G401.6 (cell line): ENCODE data around the gene CIT.

Experiments used
- FAIRE-seq: peaks from 2 replicates; lab custom pipeline; 2012; peaks lifted over from hg19 to GRCh38; lab: Jason Lieb, UNC

Gene CIT

DNA sequence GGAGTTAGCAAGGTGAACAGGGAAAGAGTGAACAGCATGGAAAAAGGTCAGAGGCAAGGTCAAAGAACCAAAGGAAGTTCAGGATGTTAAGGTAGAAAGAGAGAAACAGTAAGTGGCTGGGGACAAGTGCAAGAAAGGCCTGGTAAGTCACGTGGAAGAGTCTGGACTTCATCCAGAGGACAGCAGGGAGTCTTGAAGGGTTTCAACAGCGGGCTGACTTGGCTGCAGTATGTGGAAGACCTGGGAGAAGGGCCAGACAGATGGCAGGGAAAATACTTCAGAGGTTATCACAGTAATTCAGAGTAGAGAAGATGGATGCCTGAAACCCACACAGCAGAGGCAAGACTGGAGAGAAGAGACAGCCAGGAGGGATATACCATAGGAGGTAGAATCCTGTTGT lies 34.0 kb downstream of the CIT start:
- FAIRE-seq = no peak

DNA sequence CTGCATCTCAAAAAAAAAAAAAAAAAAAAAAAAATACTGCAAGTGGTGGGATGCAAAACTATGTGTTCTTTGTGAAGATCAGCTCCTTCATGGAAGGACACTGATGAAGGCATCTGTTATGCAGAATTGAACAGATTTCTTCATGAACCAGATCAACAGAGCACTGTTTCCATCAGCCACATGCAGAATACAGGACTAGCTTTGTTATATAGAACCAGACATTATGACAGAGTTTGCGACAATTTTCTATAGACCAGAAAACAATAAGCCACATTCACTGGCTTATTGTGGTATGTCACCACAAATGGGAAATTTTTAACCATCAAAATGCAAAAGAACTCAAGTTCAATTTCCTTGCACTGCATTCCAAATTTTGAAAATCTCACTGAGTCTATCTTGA lies 34.7 kb downstream of the CIT start:
- FAIRE-seq = no peak

DNA sequence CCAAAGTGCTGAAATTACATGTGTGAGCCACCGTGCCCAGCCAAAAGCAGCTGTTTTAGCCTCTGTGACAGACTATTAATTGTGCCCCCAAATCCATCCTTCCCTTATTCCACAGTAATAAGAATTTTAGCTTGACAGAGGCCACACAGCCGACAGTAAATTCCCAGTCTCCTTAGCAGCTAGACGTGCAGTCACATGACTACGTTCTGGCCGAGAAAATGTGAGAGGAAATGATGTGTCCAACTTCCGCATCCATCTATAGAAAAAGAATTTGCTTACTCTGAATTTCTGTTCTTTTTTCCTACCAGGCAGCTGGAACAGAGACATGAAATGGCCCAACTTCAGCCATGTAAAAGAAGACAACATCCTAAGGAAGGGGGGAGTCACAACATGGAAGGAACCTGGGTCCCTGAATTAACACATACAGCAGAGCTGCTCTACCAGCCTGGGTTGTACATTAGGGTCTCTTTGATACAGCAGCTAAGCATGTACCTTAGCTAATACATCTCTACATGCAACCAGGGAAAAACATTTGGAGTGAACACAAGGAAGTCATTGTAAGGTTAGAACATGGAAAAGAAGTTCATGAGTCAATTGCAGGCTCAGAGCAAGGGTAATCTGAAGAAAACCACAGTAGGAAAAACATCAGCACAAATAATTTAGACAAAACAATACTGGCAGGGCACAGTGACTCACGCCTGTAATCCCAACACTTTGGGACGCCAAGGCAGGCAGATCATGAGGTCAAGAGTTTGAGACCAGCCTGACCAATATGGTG lies 35.5 kb downstream of the CIT start:
- FAIRE-seq = no peak

DNA sequence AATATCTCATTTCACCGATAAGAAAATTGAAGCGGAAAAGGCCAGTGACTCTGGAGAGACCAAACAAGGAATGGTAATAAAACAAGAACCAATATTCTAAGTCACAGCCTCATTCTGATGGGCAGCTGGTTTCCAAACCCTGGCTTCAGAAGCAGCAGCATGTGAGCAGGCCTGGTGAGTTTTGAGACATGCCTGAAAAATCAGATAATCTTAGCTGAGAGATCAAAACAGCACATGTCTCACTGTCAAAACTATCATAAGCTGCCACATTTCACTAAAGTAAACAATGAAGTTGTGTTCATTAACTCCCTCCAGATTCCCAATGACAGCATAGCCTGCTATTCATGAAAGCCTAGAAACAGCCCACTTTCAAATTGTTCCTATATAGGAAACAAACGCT lies 36.5 kb downstream of the CIT start:
- no peak for FAIRE-seq

DNA sequence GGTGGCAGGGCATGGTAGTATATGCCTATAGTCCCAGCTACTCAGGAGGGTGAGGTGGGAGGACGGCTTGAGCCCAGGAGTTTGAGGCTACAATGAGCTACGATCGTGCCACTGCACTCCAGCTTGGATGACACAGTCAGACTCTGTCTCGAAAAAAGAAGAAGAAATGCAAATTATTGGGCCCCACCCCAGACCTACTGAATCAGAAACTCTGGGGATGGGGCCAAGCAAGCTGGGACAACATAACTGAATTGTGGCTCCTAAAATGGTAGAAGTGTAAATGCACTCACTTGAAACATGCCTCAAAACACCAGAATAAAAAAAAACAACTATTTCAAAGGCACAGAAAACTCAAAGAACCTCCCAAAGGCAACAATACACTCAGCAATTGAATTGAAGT lies 37.0 kb downstream of the CIT start:
- FAIRE-seq = no peak

DNA sequence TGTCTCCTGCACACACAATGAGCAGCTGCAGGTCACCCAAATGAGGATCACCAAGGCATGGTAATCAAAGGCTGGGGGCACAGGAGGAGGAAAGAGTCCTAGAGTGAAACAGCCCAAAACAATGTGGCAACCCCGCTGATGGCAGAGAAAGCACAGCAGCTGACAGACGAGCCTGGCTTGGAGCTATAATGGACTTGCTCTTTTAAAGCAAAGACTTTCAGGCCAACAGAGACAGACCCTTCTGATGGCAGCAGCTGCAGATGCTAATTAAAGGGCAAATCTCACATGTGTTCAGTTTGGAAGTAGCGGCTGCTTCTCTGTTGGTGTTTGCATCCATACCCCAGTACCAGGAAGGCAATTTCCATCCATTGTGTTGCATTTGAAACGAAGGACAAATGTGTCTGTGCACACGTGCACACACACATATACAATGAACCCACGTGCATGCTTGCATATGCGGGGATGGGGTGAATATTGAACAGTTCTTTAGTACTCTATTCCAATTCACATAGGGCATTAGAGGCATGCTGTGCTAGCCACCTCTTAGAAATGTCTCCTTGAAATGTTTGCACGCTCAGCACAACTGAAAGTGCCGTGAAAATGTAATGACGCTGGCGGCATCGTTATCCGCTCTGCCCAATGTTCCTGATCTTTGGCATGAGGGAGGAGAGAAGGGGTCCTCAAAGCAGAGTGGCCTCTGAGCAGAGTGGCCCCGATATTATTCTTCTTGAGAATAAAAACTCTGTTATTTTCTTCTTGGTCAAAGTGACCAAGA lies 38.1 kb downstream of the CIT start:
- no peak for FAIRE-seq

DNA sequence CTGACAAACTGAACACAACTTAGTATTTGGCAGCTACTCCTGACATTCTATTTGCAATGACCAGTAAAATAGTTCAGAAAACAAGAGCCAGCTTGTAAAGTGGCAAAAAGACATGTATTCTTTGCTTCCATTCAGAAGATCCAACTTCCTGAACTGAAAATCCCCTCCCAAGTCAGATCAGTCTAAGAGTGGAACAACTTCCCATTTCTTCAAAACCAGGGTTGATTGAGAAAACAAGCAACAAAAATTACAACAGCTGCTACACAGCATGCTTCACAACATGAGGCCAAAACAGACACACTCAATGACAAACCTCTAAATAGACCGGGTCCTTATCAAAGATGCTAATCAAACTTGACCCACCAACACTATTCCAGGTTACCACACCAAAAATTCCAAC lies 40.3 kb downstream of the CIT start:
- no peak for FAIRE-seq

DNA sequence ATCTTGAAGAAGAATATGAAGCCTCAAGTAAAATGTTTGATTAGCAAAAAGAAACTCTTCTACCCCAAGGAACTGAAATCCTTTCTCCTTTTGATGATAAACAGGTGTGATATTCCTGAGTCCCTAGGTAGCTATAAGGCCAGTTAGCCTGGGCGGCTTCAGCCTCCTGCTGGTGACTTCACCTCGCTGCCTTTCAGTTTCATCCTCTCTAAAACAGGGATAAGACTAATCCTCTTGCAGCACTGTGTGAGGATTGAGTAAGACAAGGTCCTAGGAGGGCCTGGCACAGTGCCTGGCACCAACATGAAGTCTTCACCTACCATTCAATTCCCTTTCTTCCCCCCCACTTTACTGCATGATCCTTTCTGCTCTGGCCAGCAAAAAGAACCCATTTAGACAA lies 42.1 kb downstream of the CIT start:
- FAIRE-seq = no peak

DNA sequence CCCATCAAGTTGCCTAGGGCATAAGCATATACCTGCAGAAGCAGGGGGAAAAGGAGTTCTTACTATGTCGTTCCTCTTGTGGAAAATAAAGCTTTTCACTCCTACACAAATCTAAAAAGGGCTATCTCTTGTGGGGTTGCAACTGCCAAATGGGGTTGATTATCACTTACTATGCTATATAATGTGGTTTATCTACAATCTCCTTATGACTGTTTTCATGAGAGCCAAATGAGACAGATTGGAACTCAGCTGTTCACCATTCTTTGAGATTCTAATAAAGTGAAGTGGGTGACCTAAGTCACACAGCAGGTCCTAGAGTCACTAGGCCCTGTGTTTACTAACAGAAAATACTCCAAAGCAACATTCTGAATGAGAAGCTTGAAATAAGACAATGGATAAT lies 47.7 kb downstream of the CIT start:
- no peak for FAIRE-seq

DNA sequence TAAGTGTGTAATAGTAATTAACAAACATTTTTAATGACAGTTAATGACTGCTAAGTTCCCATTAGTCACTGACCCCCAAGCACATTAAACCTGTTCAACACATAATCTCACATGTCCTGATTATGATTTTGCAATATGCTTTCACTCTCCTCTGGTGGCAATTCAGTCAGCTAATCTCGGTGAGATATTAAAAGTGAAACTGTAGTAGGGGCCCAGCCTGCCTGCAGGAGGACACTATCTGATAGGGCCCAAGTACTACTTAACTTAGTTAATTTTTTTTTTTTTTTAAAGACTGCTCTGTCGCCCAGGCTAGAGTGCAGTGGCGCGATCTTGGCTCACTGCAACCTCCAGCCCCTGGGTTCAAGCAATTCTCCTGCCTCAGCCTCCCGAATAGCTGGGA lies 48.8 kb downstream of the CIT start:
- FAIRE-seq = no peak

DNA sequence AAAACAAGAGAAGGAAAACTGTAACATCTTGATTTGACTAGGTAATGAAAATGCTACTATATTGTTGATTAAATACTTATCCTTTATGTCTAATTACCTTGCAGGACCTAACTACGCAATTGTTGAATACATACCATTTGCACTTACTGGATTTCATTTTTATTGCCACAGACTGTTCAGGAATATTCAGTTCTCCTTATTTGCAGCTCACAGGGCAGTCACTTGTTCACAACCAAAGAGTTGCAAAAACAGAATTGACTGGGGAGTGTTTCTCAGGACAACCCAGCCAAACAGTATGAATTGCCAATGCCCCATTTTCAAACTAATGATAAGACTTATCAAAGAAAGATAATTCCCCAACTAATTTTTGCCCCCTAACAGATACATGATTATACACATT lies 49.4 kb downstream of the CIT start:
- no peak for FAIRE-seq

DNA sequence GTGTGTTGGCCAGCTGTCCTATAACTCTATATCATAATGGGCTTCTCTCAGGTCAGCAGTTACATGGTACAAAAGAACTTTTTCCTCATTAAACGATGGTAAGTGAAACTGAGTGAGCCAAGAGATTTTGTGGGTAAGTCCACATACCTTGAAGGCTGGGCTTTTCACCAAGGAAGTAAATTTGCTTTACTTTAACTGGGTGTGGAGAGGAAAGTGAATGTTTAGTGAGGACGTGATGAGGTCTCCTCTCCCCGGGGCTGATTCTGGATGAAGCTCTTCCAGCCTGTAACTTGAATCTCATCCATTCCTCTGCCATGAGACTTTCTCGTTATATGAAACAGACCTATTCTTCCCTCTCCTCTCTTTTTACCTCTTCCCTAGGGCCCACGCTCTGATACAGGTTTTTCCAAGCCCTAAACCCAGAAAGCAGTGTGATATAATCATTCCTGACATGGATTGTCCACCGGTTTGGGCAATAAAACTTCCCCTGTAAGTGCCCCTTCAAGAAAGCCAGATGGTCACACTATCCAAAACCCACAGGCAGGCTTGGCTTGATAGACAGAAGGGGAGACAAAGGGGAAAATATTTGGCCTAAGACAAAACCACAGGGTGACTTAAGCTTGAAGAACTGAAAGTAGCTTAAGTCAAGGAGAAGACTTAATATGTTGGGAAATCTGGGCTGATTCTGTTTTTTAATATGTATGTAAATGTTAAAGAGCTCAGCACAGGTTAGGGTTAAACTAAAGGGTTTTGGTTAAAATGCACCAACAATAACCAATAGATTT lies 50.3 kb downstream of the CIT start:
- no peak for FAIRE-seq

DNA sequence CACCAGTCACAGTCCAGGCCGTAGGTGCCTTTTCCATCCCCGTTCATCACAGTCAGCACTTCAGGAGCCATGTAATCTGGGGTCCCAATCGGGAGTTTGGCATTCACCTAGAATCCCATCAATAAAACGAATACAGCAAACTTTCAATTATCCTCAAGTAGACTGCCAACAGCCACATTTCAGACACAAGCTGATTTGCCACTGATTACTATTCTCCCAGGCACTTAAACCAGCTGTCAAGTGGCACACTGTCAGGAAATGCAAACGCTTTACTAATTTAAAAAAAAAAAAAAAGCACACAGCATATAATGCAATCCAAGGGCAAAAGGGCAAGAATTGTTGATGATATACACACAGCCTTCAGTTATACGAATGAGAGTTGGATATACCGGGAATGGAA lies 51.9 kb downstream of the CIT start:
- no peak for FAIRE-seq

DNA sequence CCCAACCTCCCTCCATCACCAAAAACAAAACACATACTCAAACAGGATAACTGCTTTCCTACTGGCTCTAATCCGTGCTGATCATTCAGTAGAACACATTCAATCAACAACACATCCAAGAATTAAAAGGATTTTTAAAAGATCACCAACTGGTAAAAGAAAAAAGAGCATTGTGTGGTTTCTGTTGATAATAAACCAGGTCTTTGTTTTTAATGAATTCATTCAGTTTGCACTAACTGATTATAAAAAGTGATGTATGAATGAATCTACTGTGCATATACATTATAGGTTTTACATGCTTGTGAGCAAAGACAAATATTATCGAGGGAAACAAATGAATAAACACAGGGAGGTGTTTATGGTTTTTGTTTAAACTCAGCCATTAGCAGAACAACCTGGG lies 55.1 kb downstream of the CIT start:
- no peak for FAIRE-seq

DNA sequence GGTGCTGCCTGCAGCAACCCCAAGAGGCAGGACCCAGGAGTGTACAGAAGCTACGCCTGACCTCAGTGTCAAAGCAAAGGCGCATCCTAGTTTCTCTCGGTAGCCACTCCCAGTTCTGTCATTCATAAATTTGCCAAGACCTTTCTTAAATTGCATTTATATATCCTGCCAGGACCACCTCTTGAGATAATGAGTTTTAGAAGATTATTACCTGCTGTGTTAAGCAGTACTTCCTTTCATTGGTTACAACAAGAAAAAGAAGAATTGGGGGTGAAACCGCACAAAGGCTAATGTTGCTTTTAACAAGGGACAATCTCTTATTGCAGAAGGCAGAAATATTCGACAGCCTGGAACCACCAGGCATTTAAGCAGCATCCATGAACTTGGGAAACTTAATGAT lies 57.8 kb downstream of the CIT start:
- FAIRE-seq = no peak

DNA sequence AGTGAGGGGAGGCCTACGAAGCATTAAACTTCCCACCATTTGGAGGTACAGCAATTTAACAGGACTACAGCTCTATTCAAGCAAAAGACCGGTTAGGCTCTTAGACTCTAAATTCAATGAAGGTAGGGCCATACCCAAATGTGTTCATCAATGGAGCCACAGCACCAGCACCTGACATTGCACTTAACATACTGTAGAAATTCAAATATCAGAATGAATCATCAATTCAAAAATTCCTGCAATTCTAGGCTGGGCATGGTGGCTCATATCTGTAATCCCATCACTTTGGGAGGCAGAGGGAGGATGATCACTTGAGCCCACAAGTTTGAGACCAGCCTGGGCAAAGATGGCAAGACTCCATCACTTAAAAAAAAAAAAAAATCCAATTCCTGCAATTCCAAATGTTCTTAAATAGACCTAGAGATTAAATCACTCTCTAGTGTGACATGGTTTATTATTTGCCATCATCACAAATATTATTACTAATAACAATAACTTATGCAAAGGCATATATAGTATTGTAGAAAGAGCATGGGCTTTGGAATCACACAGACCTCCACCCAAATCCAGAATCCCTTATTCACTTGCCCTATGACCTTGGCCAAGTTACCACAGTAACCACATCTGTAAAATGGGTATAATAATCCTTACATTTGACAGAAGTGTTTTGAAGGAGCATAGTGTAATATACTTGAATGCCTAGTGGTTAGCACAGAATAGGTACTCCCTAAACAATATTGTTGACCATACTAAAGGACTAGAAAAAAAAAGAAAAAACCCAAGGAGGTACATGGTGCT lies 59.4 kb downstream of the CIT start:
- no peak for FAIRE-seq

DNA sequence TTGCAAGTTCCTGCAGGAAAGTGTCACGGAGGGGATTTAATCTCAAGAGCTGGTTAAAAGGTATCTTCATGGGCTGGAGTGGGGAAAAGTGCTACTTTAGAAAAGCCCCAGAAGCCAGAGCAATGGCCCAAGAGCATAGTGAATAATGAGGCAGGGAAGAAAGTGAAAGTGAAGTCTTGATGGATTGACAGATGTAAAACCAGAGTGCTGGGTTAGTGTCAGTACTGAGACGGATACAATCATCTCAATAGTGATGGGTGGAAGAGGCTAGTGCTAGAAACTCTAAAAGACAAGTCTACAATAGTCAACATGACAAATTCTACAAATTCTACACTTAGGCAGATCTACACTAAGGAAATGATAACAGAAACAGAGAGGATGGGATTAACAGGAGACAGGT lies 68.1 kb downstream of the CIT start:
- FAIRE-seq = no peak

DNA sequence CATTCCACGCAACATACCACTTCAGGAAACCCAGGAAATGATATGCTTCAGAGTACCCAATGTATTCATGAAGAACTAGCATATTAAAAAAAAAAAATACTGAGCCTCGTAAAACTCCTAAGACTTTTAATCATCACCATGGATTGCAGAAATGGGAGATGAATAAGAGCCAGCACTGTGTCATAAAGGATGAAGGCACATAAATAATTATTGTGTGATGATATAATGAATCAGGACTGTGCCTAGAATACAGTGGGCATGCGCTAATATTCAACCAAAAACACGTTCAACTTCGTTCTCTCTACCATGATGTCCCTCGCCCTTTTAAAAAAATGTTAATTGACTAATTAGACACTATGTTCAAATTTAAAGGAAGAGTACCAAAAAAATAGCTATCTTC lies 68.7 kb downstream of the CIT start:
- FAIRE-seq = no peak

DNA sequence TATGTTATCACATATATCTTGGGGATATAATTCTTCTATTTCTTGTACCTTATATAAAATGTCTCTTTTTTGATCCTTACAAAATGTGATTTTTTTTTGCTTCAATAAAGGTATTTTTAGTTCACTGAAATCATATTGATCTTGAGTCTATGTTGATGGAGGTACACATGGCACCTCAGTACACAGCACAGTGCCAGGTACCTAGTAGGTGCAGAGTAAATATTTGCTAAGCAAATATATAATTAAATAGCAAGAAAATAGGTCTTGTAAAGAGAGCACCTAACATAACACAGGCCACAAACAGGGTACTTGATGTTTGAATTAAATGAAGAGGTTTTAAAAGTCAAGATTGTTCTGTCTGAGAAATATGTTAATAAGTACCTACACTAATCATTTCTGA lies 69.7 kb downstream of the CIT start:
- no peak for FAIRE-seq

DNA sequence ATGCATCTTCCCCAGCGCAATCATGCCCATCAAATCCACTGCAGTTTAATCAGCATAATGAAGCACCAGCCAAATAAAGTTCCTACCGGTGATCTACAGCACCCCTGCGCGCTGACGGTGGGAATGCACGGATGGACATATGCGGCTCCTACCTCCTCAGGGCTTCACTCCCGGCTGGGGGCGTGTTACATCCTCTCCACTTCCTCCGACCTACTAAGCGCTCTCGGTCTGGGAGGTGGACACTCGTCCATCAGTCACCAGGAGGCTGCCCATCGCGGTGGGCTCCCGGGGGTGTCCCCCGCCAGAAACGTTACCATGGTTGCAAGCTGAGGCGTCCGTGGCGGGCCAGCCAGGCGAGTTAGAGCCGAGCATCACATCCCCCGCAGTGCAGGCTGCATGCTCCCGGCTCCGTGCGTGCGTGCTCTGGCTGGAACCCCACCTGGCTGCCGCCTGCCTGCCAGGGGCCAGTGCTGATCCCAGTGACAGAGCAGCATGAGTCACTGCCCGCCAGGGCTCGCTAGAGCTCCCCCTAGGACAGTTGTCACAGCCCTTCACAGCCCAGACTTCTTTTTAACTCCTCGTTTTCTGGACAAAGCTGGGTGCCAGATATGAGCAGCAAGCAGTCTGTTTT lies 73.0 kb downstream of the CIT start:
- no peak for FAIRE-seq

DNA sequence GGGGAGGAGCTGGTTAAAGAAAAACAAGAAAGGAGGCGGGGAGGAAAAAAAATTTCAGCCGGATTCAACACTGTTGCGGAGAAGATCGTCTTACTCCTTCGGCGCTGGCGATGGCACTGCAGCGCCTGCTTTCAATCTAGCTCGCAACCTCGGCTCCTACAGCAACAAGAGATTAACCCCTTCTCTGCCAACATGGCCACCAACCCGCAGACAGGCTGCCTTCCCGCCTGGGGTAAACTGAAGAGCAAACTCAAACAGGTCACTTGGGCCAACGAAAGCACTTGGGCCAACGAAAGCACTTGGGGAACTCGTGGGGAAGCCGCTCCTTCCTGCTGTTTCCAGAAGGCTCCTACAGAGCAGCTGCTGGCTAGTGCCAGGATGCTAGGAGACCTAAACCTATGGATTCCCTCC lies 73.7 kb downstream of the CIT start:
- FAIRE-seq = no peak

DNA sequence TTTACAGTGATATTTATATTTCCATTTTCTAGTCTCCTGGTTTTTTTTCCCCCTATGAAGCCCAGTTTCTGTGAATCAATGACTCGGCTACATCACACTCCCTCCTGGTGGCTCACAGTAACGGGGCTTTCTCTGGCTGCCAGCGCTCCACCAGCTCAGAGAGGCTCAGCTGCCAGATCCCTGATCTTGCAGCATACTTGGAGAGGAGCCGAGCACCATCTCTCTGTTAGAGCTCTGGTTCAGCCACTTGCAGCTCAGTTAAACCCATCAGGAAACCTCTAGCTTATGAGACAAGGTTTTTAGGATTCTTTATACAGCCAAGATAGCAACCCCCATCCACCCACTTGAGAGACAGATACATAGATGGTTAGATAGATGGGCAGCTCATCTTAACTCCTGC lies 74.6 kb downstream of the CIT start:
- FAIRE-seq = no peak
